Calu3 (cell line): ENCODE measurements around the gene ZNF785. TPM values are rescaled to one million over a fixed set of nuclear protein-coding genes. Genes with fewer than 3 reads are reported as not detected.

Source experiments
- BruUV-seq: library from RNA; stranded (reverse); fragments of 400-500 nt; replicated peaks from 2 replicates; lab custom pipeline; 2021; lab: Mats Ljungman, UMichigan
- CTCF ChIA-PET: fragments of 300-600 bp; sonication (Branson Sonifier 250); formaldehyde crosslinking; loops from one replicate; lab custom pipeline; 2022; ENCODE audit warnings: antibody characterized with exemption; lab: Charles Lee
- DNase-seq: peaks from one replicate; pipeline ENCODE4 v3.0.0; 2022
- H3K27ac Mint-ChIP-seq: one replicate; pipeline ENCODE4 v1.8.0; 2022; ENCODE audit warnings: mixed read lengths; ENCODE audit not compliant: unreplicated experiment
- H3K27me3 Mint-ChIP-seq: one replicate; pipeline ENCODE4 v1.8.0; 2022; ENCODE audit warnings: mixed read lengths; ENCODE audit not compliant: unreplicated experiment
- H3K36me3 Mint-ChIP-seq: one replicate; pipeline ENCODE4 v1.8.0; 2022; ENCODE audit warnings: mild to moderate bottlenecking, moderate library complexity, mixed read lengths; ENCODE audit not compliant: insufficient read depth, unreplicated experiment
- H3K4me1 Mint-ChIP-seq: one replicate; pipeline ENCODE4 v1.8.0; 2022; ENCODE audit warnings: mild to moderate bottlenecking, low read depth, mixed read lengths; ENCODE audit not compliant: unreplicated experiment
- H3K4me3 Mint-ChIP-seq: one replicate; pipeline ENCODE4 v1.8.0; 2022; ENCODE audit warnings: mild to moderate bottlenecking, low read depth, moderate library complexity, mixed read lengths; ENCODE audit not compliant: unreplicated experiment
- H3K9me3 Mint-ChIP-seq: one replicate; pipeline ENCODE4 v1.8.0; 2022; ENCODE audit warnings: low read depth, mixed read lengths; ENCODE audit not compliant: unreplicated experiment
- intact Hi-C: fragments of 100-400 bp; cut with micrococcal nuclease; formaldehyde crosslinking; loops from one replicate; pipeline ENCODE4 v1.10.0; 2022; ENCODE audit not compliant: unreplicated experiment
- total RNA-seq: library from RNA; stranded (reverse); gene quantifications from 2 replicates; pipeline ENCODE4 v1.2.3, GENCODE V29; 2022
- TF ChIP-seq, protein P1 (sequence below): fragments of 200-600 bp; IDR thresholded peaks from one replicate; pipeline ENCODE4 v1.8.0; 2022; ENCODE audit warnings: antibody characterized with exemption; ENCODE audit not compliant: unreplicated experiment

ZNF785 gene
- total RNA-seq, 1 experiment from 2014 or later: 22.2 TPM

DNA sequence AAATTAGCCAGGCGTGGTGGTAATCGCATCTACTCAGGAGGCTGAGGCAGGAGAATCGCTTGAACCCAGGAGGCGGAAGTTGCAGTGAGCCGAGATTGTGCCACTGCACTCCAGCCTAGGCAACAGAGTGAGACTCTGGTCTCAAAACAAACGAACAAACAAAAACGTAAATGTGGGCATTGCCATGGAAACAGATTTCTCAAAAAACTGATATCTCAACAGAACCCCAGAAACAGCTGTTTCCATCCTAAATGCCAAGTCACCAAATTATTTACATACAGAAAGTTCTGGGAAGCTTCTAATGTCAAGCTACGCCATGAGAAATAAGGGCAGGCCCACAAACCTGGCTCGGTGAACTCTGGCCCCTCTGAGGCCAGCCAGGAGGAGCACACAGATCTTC is 40.7 kb upstream of the ZNF785 start:
- H3K36me3 Mint-ChIP-seq: no peaks in the 10 kb centered on the region
- no peaks in the 10 kb centered on the region for H3K9me3 Mint-ChIP-seq
- CTCF ChIA-PET: no interaction called here
- peaks cover 32% of the 10 kb centered on the region for H3K27me3 Mint-ChIP-seq
- no peak overlapping the region for H3K4me3 Mint-ChIP-seq
- intact Hi-C loops: loop anchor here (5.0 kb wide), 2 partner anchors 54 to 584 kb away; partner anchors contain the start of gene ZNF688
- no peak overlapping the region for H3K27ac Mint-ChIP-seq
- no peak for DNase-seq
- TF ChIP-seq, protein P1, sequence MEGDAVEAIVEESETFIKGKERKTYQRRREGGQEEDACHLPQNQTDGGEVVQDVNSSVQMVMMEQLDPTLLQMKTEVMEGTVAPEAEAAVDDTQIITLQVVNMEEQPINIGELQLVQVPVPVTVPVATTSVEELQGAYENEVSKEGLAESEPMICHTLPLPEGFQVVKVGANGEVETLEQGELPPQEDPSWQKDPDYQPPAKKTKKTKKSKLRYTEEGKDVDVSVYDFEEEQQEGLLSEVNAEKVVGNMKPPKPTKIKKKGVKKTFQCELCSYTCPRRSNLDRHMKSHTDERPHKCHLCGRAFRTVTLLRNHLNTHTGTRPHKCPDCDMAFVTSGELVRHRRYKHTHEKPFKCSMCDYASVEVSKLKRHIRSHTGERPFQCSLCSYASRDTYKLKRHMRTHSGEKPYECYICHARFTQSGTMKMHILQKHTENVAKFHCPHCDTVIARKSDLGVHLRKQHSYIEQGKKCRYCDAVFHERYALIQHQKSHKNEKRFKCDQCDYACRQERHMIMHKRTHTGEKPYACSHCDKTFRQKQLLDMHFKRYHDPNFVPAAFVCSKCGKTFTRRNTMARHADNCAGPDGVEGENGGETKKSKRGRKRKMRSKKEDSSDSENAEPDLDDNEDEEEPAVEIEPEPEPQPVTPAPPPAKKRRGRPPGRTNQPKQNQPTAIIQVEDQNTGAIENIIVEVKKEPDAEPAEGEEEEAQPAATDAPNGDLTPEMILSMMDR: no peak
- H3K4me1 Mint-ChIP-seq: peaks cover 14% of the 10 kb centered on the region
- no TSS peak for BruUV-seq

DNA sequence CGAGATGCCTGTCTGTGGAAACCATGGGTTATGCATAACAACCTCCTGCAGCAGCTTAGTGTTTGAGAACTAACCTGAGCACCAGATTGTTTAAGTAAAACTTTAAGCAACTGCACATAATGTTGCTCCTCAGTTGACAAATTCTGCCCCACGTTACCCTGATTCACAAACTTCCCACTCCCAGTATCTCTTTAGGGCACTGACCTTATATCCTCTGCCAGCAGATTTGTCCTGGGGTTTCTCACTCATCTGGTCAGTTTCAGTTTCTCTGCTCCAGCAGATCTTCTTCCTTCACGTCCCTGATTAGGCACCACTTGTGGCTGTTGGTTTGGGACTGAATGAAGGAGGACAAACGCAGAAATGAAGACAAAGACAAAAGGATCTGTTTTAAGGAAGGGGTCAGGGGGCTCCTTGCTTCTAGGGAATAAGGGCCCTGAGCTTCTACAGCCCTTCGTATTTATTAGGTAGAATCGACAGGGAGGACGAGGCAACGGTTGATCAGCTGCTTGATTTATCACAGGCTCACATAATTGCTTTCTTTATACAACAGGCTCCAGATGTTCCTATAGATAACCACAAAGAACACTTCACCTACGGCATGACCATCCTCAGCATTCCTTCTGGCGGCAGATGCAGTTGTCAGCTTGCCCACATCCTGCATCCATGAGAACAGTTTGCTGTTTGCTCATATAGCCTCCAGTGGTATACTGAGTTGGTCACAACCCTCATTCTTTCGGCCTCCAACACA is 38.2 kb upstream of the ZNF785 start:
- CTCF ChIA-PET: interaction anchor here (0.5 to 1.0 kb wide), 2 partner anchors 11 to 189 kb away, joined by 3 to 4 read pairs; no protein-coding TSS in a partner anchor

DNA sequence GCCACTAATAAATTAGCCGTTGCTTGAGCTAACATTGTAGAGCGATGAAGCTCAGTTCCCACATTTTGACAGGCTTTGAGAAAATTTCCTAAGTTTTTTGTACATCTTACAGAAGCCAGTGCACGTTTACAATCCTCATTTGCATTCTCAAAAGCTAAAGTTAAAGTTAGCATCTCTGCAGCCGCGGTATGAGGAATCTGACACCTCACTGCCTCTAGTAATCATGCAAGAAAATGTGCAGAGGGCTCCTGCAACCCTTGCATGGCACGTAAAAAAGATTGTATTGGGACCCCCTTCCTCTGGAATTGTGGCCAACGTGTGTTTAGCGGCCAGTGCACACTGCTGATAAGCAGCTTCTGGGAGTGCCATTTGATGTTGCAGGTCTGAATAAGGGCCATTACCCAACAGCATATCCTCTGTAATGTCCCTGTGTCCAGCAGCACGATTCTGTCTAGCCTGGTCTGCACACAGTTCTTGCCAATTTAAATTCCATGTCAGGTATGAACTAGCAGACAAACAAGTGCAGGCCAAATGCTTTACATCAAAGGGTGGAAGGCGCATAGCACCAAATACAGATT is 37.0 kb upstream of the ZNF785 start:
- Mint-ChIP-seq H3K9me3 (no peaks in the 10 kb centered on the region), H3K27ac (no peak overlapping the region), H3K36me3 (no peaks in the 10 kb centered on the region), H3K4me1 (no peaks in the 10 kb centered on the region), H3K27me3 (peaks cover 45% of the 10 kb centered on the region), H3K4me3 (no peak overlapping the region)
- no peak for DNase-seq
- TF ChIP-seq, protein P1: no peak
- intact Hi-C loops: no loop called here
- CTCF ChIA-PET: no interaction called here
- BruUV-seq: no TSS peak

More for the DNA sequence above, 38.2 kb upstream of the ZNF785 start:
- TF ChIP-seq, protein P1: no peak
- Mint-ChIP-seq H3K9me3 (no peaks in the 10 kb centered on the region), H3K27me3 (peaks cover 45% of the 10 kb centered on the region), H3K4me3 (no peak overlapping the region), H3K36me3 (no peaks in the 10 kb centered on the region), H3K27ac (no peak overlapping the region), H3K4me1 (peaks cover 4% of the 10 kb centered on the region)
- no TSS peak for BruUV-seq
- intact Hi-C loops: no loop called here
- no peak for DNase-seq

DNA sequence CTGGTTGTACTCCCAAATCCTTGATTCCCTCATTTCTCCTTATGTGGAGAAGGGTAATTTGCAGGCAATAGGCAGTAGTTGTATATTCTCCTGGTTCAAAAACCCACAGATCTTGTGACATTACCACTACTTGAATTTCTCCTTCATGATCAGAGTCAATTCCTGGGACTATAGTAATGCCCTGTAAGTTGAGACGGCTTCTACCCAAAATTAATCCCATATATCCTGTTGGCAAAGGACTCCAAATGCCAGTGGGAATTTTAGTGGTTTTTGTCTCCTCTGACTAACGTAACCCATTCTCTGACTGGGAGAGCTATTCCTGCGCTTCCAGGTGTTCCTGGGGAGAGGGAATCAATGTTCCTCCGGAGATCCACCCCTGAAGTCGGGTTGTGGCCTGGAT is 36.3 kb upstream of the ZNF785 start:
- no peak for DNase-seq
- peaks cover 2% of the 10 kb centered on the region for H3K9me3 Mint-ChIP-seq
- intact Hi-C loops: no loop called here
- no TSS peak for BruUV-seq
- no peak overlapping the region for H3K27ac Mint-ChIP-seq
- CTCF ChIA-PET: no interaction called here
- TF ChIP-seq, protein P1: no peak
- H3K4me1 Mint-ChIP-seq: no peaks in the 10 kb centered on the region
- no peak overlapping the region for H3K4me3 Mint-ChIP-seq
- H3K36me3 Mint-ChIP-seq: no peaks in the 10 kb centered on the region
- H3K27me3 Mint-ChIP-seq: peaks cover 45% of the 10 kb centered on the region
